Psoas muscle (tissue), 8 donors: ENCODE measurements around the gene EQTN. TPM values are rescaled to one million over a fixed set of nuclear protein-coding genes. Genes with fewer than 3 reads are reported as not detected.

Experiments used
- ATAC-seq, 4 donors: fragments of 200-7000 bp; cut with Tn5 transposase; one replicate each; pipeline ENCODE4 v1.9.1; 2020; ENCODE audit warnings: moderate library complexity in 3 of 4, mild to moderate bottlenecking in 2 of 4
- DNase-seq, 2 donors: peaks; one replicate each; pipeline ENCODE4 v3.0.0-alpha.2; 2020
- H3K27ac ChIP-seq: fragments of 200-600 bp; one replicate; pipeline ENCODE4 v1.8.0; 2022
- H3K27me3 ChIP-seq, 3 donors: fragments of 200-600 bp in 1 of 3; one replicate each; pipeline versions ENCODE4 v1.6.1 to v1.8.0; 2013 to 2022; ENCODE audit warnings: low read length in 2 of 3, mild to moderate bottlenecking in 2 of 3, moderate library complexity in 1 of 3; ENCODE audit not compliant: insufficient read depth in 3 of 3
- H3K36me3 ChIP-seq, 2 donors: fragments of 200-600 bp in 1 of 2; one replicate each; pipeline versions ENCODE4 v1.6.1 to v1.8.0; 2013 to 2022; ENCODE audit warnings: low read depth in 1 of 2, mild to moderate bottlenecking in 1 of 2, moderate library complexity in 1 of 2; ENCODE audit not compliant: insufficient read depth in 1 of 2
- H3K4me1 ChIP-seq: fragments of 200-600 bp; one replicate; pipeline ENCODE4 v1.8.0; 2022
- H3K4me3 ChIP-seq: fragments of 200-600 bp; one replicate; pipeline ENCODE4 v1.8.0; 2022; ENCODE audit warnings: mild to moderate bottlenecking
- H3K9me3 ChIP-seq: fragments of 200-600 bp; one replicate; pipeline ENCODE4 v1.8.0; 2022
- CTCF ChIP-seq: fragments of 200-600 bp; IDR thresholded peaks from one replicate; pipeline ENCODE4 v1.8.0; 2022; ENCODE audit warnings: antibody characterized with exemption
- WGBS, 3 donors: extraction: QIAGEN DNeasy Blood & Tissue Kit; methylation state at CpG; one replicate each; pipeline versions ENCODE4 v1.1.6 to v1.1.7; 2013; 5-methylcytosine and 5-hydroxymethylcytosine counted together
- intact Hi-C, 2 donors: fragments of 100-400 bp; cut with DNase I; formaldehyde crosslinking; loops; one replicate each; pipeline versions ENCODE4 v1.11.0 to v1.14.2; 2022
- polyA plus RNA-seq, 3 donors: library from polyadenylated mRNA; stranded (reverse); fragments of 200-250 nt; gene quantifications; one replicate each; pipeline ENCODE4 v1.2.3, GENCODE V29; 2013
- total RNA-seq, 4 donors: library from RNA; stranded (reverse); fragmentation: NEBNext Ultra II Directional in 2 of 4; extraction: Animal tissue kit (Norgen Biotek cat#: 25700) in 2 of 4; gene quantifications; one replicate each; pipeline versions ENCODE4 v1.2.1 to v1.2.4, GENCODE V29; 2021 to 2023
- donor health status: healthy with polysubstance abuse.
- donor health status: DM: no; HTN: no; CAD: no; lungs with moderate emphysema.
- donor health status: Bipolar disorder and iron deficiency.
- donor health status: healthy.
- donor health status: DM: yes; HTN: yes; CAD: no.
- donor health status: DM: no; HTN: no; CAD: no.
- donor health status: DM: no; HTN: no; CAD: no.
- donor health status: DM: yes; HTN: yes; CAD: no.

The EQTN gene
- total and polyA plus RNA-seq, 7 donors, result not detected

- H3K4me1 ChIP-seq, result peaks cover 16% of the 10 kb centered on the region
- ATAC-seq (peak; percentile 86 to 97 (median 93)), DNase-seq (peak; percentile 49 to 74)
- H3K36me3 ChIP-seq, result peaks cover 0 to 5% of the 10 kb centered on the region in 2 donors
- TF ChIP-seq CTCF, result peak; percentile 92
- H3K9me3 ChIP-seq, result no peaks in the 10 kb centered on the region
- WGBS, 3 donors, result 30 to 38% (median 32%) methylated on average over 7 of the region's 7 CpGs
- no peak overlapping the region for H3K4me3 ChIP-seq
- peak overlapping the region; percentile 2 for H3K27ac ChIP-seq
- H3K27me3 ChIP-seq, result no peaks in the 10 kb centered on the region
- intact Hi-C loops, result loop anchor here (1.0 to 10.0 kb wide), 5 partner anchors 61 to 219 kb away; partner anchors contain the start of gene MOB3B (in 2 of the 2)
Observed at GRCh38 chr9:27333241-27334052, 36.5 kb upstream of the EQTN start.

- DNase-seq, result no peak
- 80 to 86% (median 85%) methylated on average over 4 of the region's 4 CpGs for WGBS, 3 donors
- H3K27ac ChIP-seq, result no peak overlapping the region
Observed at GRCh38 chr9:27331393-27331792, 34.4 kb upstream of the EQTN start.

GRCh38 chr9:27329291-27329690, 32.3 kb upstream of the EQTN start:
- Histone ChIP-seq H3K9me3 (no peaks in the 10 kb centered on the region), H3K36me3 (peaks cover 0 to 5% of the 10 kb centered on the region in 2 donors), H3K27me3 (no peaks in the 10 kb centered on the region), H3K27ac (no peak overlapping the region), H3K4me3 (no peak overlapping the region), H3K4me1 (peaks cover 7% of the 10 kb centered on the region)
- intact Hi-C loops, result no loop called here
- 81 to 85% (median 82%) methylated on average over 9 of the region's 9 CpGs for WGBS, 3 donors
- DNase-seq (no peak), ATAC-seq (no peak)
- TF ChIP-seq CTCF, result no peak

More at GRCh38 chr9:27331393-27331792, 34.4 kb upstream of the EQTN start:
- intact Hi-C loops, result loop anchor here (5.0 to 10.0 kb wide), 3 partner anchors 63 to 221 kb away; no protein-coding TSS in a partner anchor
- Histone ChIP-seq H3K36me3 (peaks cover 0 to 5% of the 10 kb centered on the region in 2 donors), H3K9me3 (no peaks in the 10 kb centered on the region), H3K4me1 (peaks cover 7% of the 10 kb centered on the region), H3K27me3 (no peaks in the 10 kb centered on the region), H3K4me3 (no peak overlapping the region)
- no peak for TF ChIP-seq CTCF
- no peak for ATAC-seq

GRCh38 chr9:27328483-27328882, 31.5 kb upstream of the EQTN start:
- WGBS, 3 donors, result 79 to 85% (median 83%) methylated on average over 3 of the region's 3 CpGs
- ATAC-seq (no peak), DNase-seq (no peak)
- no peak overlapping the region for H3K4me3 ChIP-seq
- peaks cover 3% of the 10 kb centered on the region for H3K4me1 ChIP-seq
- no peaks in the 10 kb centered on the region for H3K27me3 ChIP-seq
- no peak overlapping the region for H3K27ac ChIP-seq
- no peaks in the 10 kb centered on the region for H3K9me3 ChIP-seq
- H3K36me3 ChIP-seq, result peaks cover 0 to 5% of the 10 kb centered on the region in 2 donors
- TF ChIP-seq CTCF, result no peak
- intact Hi-C loops, result no loop called here
